ENCODE results near the gene BRD3OS.

GRCh38 chr9:134004131-134004873 is 21.0 kb upstream of the BRD3OS start:
- no peak for TF ChIP-seq CTCF (conservative IDR thresholded peaks at IDR 0.05; ENCODE audit: low read depth, low read length)
- no peak for TF ChIP-seq MAFK (IDR thresholded peaks at IDR 0.05; ENCODE audit: low read depth, low read length)
- no peak for TF ChIP-seq POLR2A (IDR thresholded peaks at IDR 0.05; ENCODE audit: low read depth, low read length)
- no peak for TF ChIP-seq RFX5 (IDR thresholded peaks at IDR 0.05; ENCODE audit: low read depth, low read length)
- no peak for TF ChIP-seq USF2 (IDR thresholded peaks at IDR 0.05; ENCODE audit: low read depth, low read length)
- TF ChIP-seq SMC3 (IDR thresholded peaks at IDR 0.05; ENCODE audit: low read depth, low read length), result no peak
- TF ChIP-seq MAZ (IDR thresholded peaks at IDR 0.05; ENCODE audit: borderline replicate concordance, low read depth, low read length), result no peak
- no peak for TF ChIP-seq ELK1 (IDR thresholded peaks at IDR 0.05; ENCODE audit: borderline replicate concordance, low read depth, low read length)
